MCF 10A (cell line): Measurements from ENCODE around the gene PNPLA7. TPM values are rescaled to one million over a fixed set of nuclear protein-coding genes. Genes with fewer than 3 reads are reported as not detected.

Experiments used
- BruUV-seq: library from RNA; stranded (reverse); fragments of 400-500 nt; replicated peaks from 2 replicates; lab custom pipeline; 2021; lab: Mats Ljungman, UMichigan
- CTCF ChIA-PET: fragments of 300-600 bp; sonication (Branson Sonifier 250); formaldehyde crosslinking; extraction: SDS; loops from one replicate; lab custom pipeline; 2021; ENCODE audit warnings: antibody characterized with exemption, inconsistent platforms; lab: Yijun Ruan, JAX
- POLR2A ChIA-PET: fragments of 300-600, 350-650 bp; sonication (Branson Sonifier 250); formaldehyde crosslinking; extraction: SDS; loops from one replicate; lab custom pipeline; 2020; ENCODE audit warnings: antibody characterized with exemption, inconsistent platforms; lab: Yijun Ruan, JAX
- DNase-seq: peaks from one replicate; pipeline ENCODE4 v3.0.0-alpha.2; 2018; ENCODE audit not compliant: unreplicated experiment
- H3K27ac Mint-ChIP-seq: one replicate; pipeline ENCODE4 v1.8.0; 2022; ENCODE audit warnings: mild to moderate bottlenecking, low read depth, mixed read lengths; ENCODE audit not compliant: unreplicated experiment
- H3K27me3 Mint-ChIP-seq: one replicate; pipeline ENCODE4 v1.8.0; 2022; ENCODE audit warnings: mixed read lengths; ENCODE audit not compliant: insufficient read depth, unreplicated experiment
- H3K36me3 Mint-ChIP-seq: one replicate; pipeline ENCODE4 v1.8.0; 2022; ENCODE audit warnings: mild to moderate bottlenecking, moderate library complexity, mixed read lengths; ENCODE audit not compliant: insufficient read depth, unreplicated experiment
- H3K4me1 Mint-ChIP-seq: one replicate; pipeline ENCODE4 v1.8.0; 2022; ENCODE audit warnings: mixed read lengths; ENCODE audit not compliant: insufficient read depth, unreplicated experiment
- H3K4me3 Mint-ChIP-seq: one replicate; pipeline ENCODE4 v1.8.0; 2022; ENCODE audit warnings: mild to moderate bottlenecking, moderate library complexity, mixed read lengths; ENCODE audit not compliant: unreplicated experiment
- H3K9me3 Mint-ChIP-seq: one replicate; pipeline ENCODE4 v1.8.0; 2022; ENCODE audit warnings: mixed read lengths; ENCODE audit not compliant: unreplicated experiment
- intact Hi-C: fragments of 100-400 bp; cut with micrococcal nuclease; formaldehyde crosslinking; loops from 2 replicates; pipeline ENCODE4 v1.14.1; 2022
- total RNA-seq: library from RNA; stranded (reverse); gene quantifications from 2 replicates; pipeline ENCODE4 v1.2.3, GENCODE V29; 2022
- TF ChIP-seq, protein P1 (sequence below): fragments of 200-600 bp; IDR thresholded peaks from one replicate; pipeline ENCODE4 v1.8.0; 2022; ENCODE audit warnings: antibody characterized with exemption, mild to moderate bottlenecking; ENCODE audit not compliant: unreplicated experiment

The PNPLA7 gene
- total RNA-seq, 1 experiment from 2014 or later: 0.86 TPM

DNA sequence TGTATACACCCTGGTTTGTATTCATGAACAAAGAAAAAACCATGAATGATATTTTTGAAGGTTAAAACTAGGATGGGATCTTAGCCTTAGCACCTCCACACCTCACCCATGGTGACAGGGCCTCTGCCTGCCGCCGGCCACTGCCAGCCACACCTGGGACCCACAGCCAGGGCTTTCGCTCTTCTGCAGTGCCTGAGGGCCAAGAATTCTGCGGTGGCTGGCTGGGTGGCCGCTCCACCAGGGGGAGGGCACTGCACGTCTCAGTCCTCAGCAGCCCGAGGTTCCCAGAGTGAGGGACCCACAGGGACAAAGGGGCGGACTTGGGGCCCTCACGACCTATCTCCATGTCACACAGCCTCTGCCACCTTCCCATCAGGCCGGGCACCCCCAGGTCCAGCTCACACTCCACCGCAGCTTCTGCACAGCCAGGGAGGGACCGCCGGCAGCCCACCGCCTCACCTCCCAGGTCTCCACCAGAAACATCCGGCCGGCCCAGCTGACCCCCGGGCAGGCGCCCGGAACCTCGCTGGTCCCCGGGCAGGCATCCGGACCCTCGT, 134.1 kb downstream of the PNPLA7 start:
- TF ChIP-seq, protein P1, sequence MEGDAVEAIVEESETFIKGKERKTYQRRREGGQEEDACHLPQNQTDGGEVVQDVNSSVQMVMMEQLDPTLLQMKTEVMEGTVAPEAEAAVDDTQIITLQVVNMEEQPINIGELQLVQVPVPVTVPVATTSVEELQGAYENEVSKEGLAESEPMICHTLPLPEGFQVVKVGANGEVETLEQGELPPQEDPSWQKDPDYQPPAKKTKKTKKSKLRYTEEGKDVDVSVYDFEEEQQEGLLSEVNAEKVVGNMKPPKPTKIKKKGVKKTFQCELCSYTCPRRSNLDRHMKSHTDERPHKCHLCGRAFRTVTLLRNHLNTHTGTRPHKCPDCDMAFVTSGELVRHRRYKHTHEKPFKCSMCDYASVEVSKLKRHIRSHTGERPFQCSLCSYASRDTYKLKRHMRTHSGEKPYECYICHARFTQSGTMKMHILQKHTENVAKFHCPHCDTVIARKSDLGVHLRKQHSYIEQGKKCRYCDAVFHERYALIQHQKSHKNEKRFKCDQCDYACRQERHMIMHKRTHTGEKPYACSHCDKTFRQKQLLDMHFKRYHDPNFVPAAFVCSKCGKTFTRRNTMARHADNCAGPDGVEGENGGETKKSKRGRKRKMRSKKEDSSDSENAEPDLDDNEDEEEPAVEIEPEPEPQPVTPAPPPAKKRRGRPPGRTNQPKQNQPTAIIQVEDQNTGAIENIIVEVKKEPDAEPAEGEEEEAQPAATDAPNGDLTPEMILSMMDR: no peak
- Mint-ChIP-seq H3K9me3 (no peaks in the 10 kb centered on the region), H3K4me1 (peaks cover 8% of the 10 kb centered on the region), H3K27ac (no peak overlapping the region), H3K36me3 (peaks cover 4% of the 10 kb centered on the region), H3K4me3 (no peak overlapping the region), H3K27me3 (no peaks in the 10 kb centered on the region)
- ChIA-PET POLR2A (no interaction called here), CTCF (no interaction called here)
- no peak for DNase-seq
- intact Hi-C loops: no loop called here
- no TSS peak for BruUV-seq

DNA sequence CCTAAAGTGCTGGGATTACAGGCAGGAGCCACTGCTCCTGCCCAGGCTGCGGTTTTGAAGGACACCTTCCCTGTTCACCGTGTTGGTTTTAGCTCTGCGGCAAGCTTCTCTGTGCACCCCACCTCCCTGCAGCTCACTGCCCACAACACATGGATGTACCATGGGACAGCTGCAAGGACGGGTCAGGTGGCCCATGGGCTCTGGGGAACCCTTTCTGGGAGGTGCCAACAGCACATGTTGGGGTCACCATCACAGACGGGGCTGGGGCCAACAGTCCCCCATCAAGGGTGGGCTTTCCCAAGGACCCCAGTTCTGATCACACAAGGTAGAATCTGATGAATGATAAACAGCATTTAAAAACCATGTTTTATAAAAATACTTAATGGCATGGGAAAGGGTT, 134.8 kb downstream of the PNPLA7 start:
- ChIA-PET POLR2A (no interaction called here), CTCF (interaction anchor here (3.6 kb wide), 1 partner anchor 7 kb away, joined by 16 read pairs; the partner anchor contains the start of genes EXD3 and NOXA1)
- Mint-ChIP-seq H3K4me3 (no peak overlapping the region), H3K4me1 (peaks cover 8% of the 10 kb centered on the region), H3K9me3 (no peaks in the 10 kb centered on the region), H3K27me3 (no peaks in the 10 kb centered on the region), H3K36me3 (peaks cover 4% of the 10 kb centered on the region), H3K27ac (peak overlapping the region; percentile 9)
- no TSS peak for BruUV-seq
- intact Hi-C loops: no loop called here
- TF ChIP-seq, protein P1: no peak
- no peak for DNase-seq

DNA sequence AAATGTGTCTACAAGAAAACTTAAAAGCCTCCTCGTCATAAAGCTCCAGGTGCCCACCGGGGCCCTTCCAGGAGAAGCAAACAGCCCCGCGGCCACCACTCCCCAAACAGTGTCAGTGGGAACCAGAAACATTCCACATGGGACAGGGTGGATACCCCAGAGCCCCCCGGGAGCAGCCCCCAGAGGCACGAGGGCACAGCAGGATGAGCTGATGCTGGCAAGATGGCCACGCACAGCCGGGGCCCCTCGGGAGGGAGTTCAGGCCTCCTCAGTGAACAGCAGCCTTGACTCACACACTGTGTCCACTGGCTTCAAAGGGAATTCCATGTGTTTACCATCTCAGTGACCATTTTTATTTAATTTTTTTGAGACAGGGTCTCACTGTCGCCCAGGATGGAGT, 137.8 kb downstream of the PNPLA7 start:
- H3K4me3 Mint-ChIP-seq: peak overlapping the region; percentile 56
- peaks cover 4% of the 10 kb centered on the region for H3K36me3 Mint-ChIP-seq
- no peaks in the 10 kb centered on the region for H3K9me3 Mint-ChIP-seq
- no peaks in the 10 kb centered on the region for H3K27me3 Mint-ChIP-seq
- H3K27ac Mint-ChIP-seq: peak overlapping the region; percentile 94
- H3K4me1 Mint-ChIP-seq: peaks cover 8% of the 10 kb centered on the region
- peak; percentile 41 for DNase-seq
- TF ChIP-seq, protein P1: no peak
- POLR2A ChIA-PET: interaction anchor here (0.7 to 5.6 kb wide), 7 partner anchors 11 to 171 kb away, joined by 3 to 62 read pairs (median 3); partner anchors contain the start of genes ENTPD8, EXD3, NOXA1 and NSMF
- CTCF ChIA-PET: interaction anchor here (1.5 to 3.6 kb wide), 2 partner anchors 10 to 13 kb away, joined by 3 to 16 read pairs; partner anchors contain the start of genes EXD3 and NOXA1
- BruUV-seq: no TSS peak
- intact Hi-C loops: no loop called here

DNA sequence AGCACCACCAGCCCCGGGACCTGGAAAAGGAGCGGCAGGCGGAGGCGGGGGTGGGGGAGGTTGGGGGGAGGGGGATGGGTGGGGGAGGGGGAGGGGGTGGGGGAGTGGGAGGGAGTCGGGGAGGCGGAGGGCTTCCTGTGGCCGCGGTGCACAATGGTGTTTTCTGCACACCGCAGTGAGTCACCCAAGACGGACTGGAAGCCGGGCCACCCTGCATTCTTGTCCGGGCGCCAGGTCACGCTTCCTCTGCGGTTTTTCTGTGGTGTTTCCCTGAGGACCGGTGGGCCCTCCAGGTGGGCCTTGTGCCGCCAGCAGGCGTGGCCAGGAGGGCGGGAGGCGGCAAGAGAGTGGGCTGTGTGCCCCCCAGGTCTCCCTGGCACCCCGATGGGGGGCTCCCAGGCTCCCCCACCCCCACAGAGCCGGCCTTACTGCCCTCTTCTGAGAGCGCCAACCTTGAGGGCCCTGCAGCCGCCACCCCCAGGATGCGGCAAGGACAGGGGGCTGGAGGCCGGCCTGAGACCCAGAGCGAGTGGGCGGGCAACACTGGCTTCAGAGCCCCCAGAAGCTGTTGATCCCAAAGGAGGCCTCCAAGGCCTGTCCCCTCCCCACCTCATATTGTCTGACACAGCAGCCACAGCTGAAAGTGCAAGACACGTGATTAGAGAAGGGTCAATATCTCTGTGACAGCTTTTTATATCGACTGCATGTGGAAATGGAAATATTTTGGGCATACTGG, 138.4 kb downstream of the PNPLA7 start:
- BruUV-seq: no TSS peak
- no peaks in the 10 kb centered on the region for H3K27me3 Mint-ChIP-seq
- peaks cover 8% of the 10 kb centered on the region for H3K4me1 Mint-ChIP-seq
- POLR2A ChIA-PET: interaction anchor here (0.5 to 5.6 kb wide), 7 partner anchors 12 to 352 kb away, joined by 3 to 62 read pairs (median 3); partner anchors contain the start of genes EXD3, NOXA1, NSMF and TUBB4B
- TF ChIP-seq, protein P1: no peak
- DNase-seq: peak; percentile 97
- CTCF ChIA-PET: interaction anchor here (0.5 to 3.6 kb wide), 2 partner anchors 11 to 215 kb away, joined by 5 to 16 read pairs; partner anchors contain the start of genes EXD3 and NOXA1
- peak overlapping the region; percentile 94 for H3K27ac Mint-ChIP-seq
- H3K4me3 Mint-ChIP-seq: peak overlapping the region; percentile 55
- intact Hi-C loops: no loop called here
- no peaks in the 10 kb centered on the region for H3K9me3 Mint-ChIP-seq
- peaks cover 4% of the 10 kb centered on the region for H3K36me3 Mint-ChIP-seq
